Erythroblast (primary cell): ENCODE measurements around the gene BAD.

Experiments used
- GATA1 ChIP-seq: IDR thresholded peaks from 2 replicates; pipeline ENCODE4 v1.6.1; 2011; ENCODE audit warnings: low read depth, mild to moderate bottlenecking, control low read depth, low read length, moderate library complexity
- POLR2A ChIP-seq: IDR thresholded peaks from 2 replicates; pipeline ENCODE4 v1.6.1; 2011; ENCODE audit warnings: mild to moderate bottlenecking, low read length

- TF ChIP-seq POLR2A = no peak
- TF ChIP-seq GATA1 = no peak
These were observed 15.6 kb upstream of the BAD start, which contains the start of gene CATSPERZ for GRCh38 chr11:64299847-64300648.
